ENCODE results near the gene ZBTB20.

Gene ZBTB20

GRCh38 chr3:114496874-114497273 is 650.2 kb downstream of the ZBTB20 start:
- DNase-seq (ENCODE audit: low read depth in 2 of 3, low spot score in 1 of 3) = no peak

- no peak for DNase-seq (ENCODE audit: low read depth in 2 of 3, low spot score in 1 of 3)
These were observed 650.6 kb downstream of the ZBTB20 start for GRCh38 chr3:114496466-114496865.

DNA sequence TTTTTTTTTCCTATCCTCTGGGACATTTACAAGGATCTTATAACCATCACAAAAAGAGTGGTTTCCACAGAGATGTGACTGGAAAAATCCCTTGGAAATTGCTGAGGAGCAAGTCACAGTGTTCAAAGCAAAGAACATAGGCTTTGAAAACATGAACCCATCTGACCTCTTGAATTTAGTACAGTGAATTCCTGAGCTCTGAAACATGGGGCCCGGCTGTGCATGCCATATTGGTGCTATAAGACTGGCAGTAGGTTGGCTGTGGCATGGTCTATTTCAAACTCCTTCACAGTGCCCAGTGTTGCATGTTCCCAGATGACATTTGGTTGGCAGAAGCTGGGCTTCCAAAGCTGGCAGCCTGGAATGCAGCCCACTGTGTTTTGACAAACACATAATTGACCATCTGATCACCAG is 651.1 kb downstream of the ZBTB20 start:
- DNase-seq (ENCODE audit: low read depth in 2 of 3, low spot score in 1 of 3) = no peak

GRCh38 chr3:114494498-114494897 is 652.6 kb downstream of the ZBTB20 start:
- DNase-seq (ENCODE audit: low read depth in 2 of 3, low spot score in 1 of 3) = no peak

GRCh38 chr3:114490829-114491228 is 656.3 kb downstream of the ZBTB20 start:
- DNase-seq (ENCODE audit: low read depth in 2 of 3, low spot score in 1 of 3) = no peak

- no peak for DNase-seq (ENCODE audit: low read depth in 2 of 3, low spot score in 1 of 3)
These were observed 659.6 kb downstream of the ZBTB20 start for GRCh38 chr3:114487502-114487901.

DNA sequence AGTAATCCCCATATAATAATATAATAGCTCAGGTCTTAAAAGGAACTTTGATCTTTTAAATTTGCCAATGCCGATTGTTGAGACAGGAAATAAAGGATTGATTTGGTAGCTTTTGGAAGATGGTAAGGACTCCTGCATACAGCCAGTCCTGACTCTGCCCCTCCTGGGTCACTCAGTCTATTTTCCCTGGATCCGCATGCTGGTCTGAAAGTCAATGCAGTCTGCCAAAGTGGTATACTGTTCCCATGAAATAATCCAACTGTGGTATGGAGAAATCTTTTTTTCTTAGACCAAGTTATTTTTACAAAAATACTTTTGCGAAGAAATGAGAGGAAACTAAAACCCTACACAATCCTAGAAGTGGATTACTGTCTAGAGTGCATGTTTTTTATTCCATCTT is 662.2 kb downstream of the ZBTB20 start:
- DNase-seq (ENCODE audit: low read depth in 2 of 3, low spot score in 1 of 3) = no peak

DNA sequence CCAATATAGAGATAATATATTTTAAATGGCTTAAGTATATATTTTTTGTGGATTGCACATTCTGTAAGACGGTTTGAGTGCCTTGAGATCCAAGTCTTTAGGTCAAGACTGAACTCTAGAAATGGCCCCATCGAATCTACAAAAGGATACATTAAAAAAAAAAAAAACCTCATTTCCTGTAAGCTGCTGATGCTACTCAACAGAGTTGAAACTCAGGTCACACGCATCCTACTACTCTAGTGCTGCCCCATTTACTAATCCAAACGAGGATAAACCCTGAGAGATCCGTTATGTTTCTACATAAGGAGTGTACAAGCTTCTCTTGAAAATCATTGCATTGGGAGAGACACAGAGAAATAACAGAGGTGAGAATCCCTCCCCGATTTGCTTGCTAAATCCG is 666.0 kb downstream of the ZBTB20 start:
- DNase-seq (ENCODE audit: low read depth in 2 of 3, low spot score in 1 of 3) = no peak

DNA sequence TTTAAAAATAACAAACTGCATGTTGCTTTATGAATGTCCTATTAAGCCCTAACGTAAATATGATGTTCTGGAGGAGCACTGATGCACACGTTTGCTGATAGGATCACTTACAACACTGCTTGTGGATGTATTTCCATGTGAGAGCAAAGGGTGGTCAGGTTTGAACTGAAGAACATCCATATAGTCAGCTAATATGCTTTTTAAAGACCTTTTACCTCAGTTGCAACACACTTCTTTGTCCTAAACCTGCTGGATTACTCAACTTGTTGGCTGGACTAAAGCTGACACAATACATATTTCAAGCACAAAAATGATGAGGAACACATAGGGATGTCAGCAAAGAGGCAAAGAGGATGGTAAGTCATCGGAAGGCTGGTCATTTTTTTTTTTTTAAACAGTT is 666.6 kb downstream of the ZBTB20 start:
- no peak for DNase-seq (ENCODE audit: low read depth in 2 of 3, low spot score in 1 of 3)

- DNase-seq (ENCODE audit: low read depth in 2 of 3, low spot score in 1 of 3) = no peak
These were observed 668.3 kb downstream of the ZBTB20 start for GRCh38 chr3:114478801-114479200.

DNA sequence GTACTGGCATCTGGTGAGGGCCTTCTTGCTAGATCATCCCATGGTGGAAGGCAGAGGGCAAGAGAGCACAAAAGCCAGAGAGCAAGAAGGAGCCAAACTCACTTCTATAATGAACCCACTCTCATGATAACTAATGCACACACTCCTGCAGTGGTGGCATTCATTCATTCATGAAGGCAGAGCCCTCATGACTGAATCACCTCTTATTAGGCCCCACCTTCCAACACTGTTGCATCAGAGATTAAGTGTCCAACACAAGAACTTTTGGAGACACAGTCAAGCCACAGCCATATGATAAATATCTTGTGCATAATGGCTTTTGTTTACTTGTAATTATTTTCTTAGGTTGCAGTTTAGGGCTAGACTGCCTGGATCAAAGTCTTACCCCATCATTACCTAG is 670.6 kb downstream of the ZBTB20 start:
- no peak for DNase-seq (ENCODE audit: low read depth in 2 of 3, low spot score in 1 of 3)

- no peak for DNase-seq (ENCODE audit: low read depth in 2 of 3, low spot score in 1 of 3)
These were observed 675.6 kb downstream of the ZBTB20 start for GRCh38 chr3:114471478-114471877.

- DNase-seq (ENCODE audit: low read depth in 2 of 3, low spot score in 1 of 3) = no peak
These were observed 678.0 kb downstream of the ZBTB20 start for GRCh38 chr3:114469070-114469469.

- DNase-seq (ENCODE audit: low read depth in 2 of 3, low spot score in 1 of 3) = no peak
These were observed 680.3 kb downstream of the ZBTB20 start for GRCh38 chr3:114466816-114467215.

- no peak for DNase-seq (ENCODE audit: low read depth in 2 of 3, low spot score in 1 of 3)
These were observed 680.8 kb downstream of the ZBTB20 start for GRCh38 chr3:114466251-114466650.

DNA sequence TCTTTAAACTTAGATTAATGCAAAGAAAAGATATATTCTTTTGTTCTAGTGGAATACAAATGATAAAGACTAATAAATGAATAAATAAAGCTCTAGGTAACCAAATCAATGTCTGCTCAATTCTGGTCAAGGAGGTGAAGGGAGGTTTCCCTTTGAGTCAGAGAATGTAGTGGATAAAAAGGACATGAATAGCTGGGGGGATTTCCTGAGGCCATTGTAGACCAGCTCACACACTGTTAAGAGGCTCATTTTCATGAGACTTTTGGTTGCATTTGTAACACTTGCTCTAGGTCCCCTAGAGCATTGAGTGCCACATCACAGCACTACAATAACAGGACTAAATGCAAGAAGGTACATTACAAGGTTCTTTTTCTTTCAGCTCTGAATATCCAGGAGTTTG is 682.5 kb downstream of the ZBTB20 start:
- DNase-seq (ENCODE audit: low read depth in 2 of 3, low spot score in 1 of 3) = no peak

GRCh38 chr3:114462750-114463149 is 684.3 kb downstream of the ZBTB20 start:
- no peak for DNase-seq (ENCODE audit: low read depth in 2 of 3, low spot score in 1 of 3)

- no peak for DNase-seq (ENCODE audit: low read depth in 2 of 3, low spot score in 1 of 3)
These were observed 686.6 kb downstream of the ZBTB20 start for GRCh38 chr3:114460459-114460858.

- no peak for DNase-seq (ENCODE audit: low read depth in 2 of 3, low spot score in 1 of 3)
These were observed 690.3 kb downstream of the ZBTB20 start for GRCh38 chr3:114456742-114457141.

GRCh38 chr3:114455432-114455831 is 691.7 kb downstream of the ZBTB20 start:
- no peak for DNase-seq (ENCODE audit: low read depth in 2 of 3, low spot score in 1 of 3)

DNA sequence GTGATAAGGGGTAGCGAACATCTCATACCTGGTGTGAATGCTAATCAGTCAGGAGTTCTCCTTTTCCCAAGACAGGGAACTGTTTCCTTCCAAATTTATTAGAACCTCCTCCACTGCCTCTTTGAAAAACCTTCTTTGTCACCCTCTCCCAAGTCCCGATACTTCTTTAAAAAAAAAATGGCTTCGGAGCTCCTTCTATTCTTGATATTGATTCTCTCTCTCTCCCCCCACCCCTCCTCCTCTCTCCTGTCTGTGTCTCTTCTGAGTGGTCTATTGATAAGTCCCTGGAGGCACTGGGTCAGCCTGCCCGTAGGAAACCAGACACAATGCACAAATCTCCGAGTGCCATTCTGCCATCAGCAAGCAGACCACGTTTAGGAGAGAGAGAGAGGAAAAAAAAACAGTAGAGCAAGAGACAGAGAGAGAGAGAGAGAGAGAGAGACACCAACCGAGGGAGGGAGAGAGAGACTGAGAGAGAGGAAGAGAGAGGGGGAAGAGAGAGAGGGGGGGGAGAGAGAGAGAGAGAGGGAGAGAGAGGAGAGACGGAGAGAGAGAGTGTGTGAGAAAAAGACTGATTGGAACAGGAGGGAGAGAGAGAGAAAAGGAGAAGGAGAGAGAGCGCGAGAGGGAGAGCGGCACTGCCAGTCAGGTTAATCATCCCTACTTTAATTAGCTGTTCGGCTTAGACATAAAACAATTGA is 692.4 kb downstream of the ZBTB20 start:
- DNase-seq (ENCODE audit: low read depth in 2 of 3, low spot score in 1 of 3) = no peak

DNA sequence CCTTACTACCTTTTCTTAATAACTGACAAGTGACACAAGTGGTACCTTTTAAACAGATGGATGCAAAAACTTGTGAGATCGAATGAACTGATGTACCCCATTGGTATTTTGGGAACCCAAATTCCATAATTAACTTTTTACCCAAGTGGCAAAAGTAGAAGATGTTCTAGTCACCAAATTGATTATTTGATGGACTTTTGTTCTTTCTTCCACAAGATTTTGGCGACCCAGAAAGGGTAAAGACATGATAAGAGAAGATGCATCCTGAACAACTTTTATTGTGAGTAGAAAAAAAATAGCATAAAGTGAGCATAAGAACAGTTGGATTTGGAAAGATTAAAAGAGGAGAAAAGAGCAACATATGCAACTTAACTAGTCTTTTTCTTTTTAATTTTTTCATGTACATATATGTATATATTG is 693.7 kb downstream of the ZBTB20 start:
- DNase-seq (ENCODE audit: low read depth in 2 of 3, low spot score in 1 of 3) = no peak

- DNase-seq (ENCODE audit: low read depth in 2 of 3, low spot score in 1 of 3) = no peak
These were observed 694.2 kb downstream of the ZBTB20 start for GRCh38 chr3:114452937-114453336.
